AG09319 (cell line): Measurements from ENCODE around the gene LRRC8B.

Experiments used
- DNase-seq: peaks from one replicate; pipeline ENCODE4 v3.0.0-alpha.2; 2010; ENCODE audit warnings: low read depth; ENCODE audit errors: extremely low read depth
- CTCF ChIP-seq: IDR thresholded peaks from 2 replicates; pipeline ENCODE4 v1.5.1; 2011; ENCODE audit warnings: low read depth, mild to moderate bottlenecking, inconsistent platforms, low read length, moderate library complexity

Gene LRRC8B

DNA sequence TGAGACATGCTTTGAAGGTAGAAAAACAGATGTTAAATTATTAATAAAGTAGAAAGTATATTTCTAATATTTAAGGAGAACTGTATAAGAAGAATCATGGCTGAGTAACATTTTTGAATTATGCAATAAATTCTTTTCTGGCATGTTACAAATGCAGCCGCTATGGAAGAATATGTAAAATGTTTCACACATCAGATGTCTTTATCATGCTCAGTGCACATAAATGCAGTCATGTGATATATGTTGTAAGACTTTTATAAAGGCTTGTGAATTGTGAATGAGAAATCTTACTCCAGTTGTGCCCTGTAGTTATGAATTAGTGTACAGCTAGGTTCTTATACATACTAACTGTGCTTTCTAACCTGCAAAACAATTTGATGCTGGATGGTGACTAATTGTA lies 53.5 kb downstream of the LRRC8B start:
- no peak for TF ChIP-seq CTCF
- DNase-seq, result no peak

- DNase-seq, result no peak
- TF ChIP-seq CTCF, result no peak
Measured at GRCh38 chr1:89578946-89579684, 54.5 kb downstream of the LRRC8B start.

GRCh38 chr1:89580036-89580435 lies 55.4 kb downstream of the LRRC8B start:
- no peak for DNase-seq
- TF ChIP-seq CTCF, result no peak

DNA sequence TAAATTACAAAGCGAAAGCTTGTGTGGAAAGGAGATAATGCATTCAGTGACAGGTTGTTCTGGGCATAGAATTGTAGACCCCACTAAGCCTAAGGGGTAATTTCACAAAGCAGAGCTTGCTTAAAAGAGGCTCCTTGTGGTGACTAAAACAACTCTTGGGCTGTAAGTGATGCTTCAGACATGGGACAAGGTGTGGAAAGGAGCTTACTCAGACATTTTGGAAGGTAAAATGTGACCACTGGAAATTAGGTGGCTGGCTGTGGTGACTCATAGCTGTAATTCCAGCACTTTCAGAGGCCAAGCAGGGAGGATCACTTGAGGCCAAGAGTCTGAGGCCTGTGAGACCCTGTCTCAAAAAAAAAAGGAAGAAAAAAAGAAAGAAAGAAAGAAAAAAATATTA lies 57.2 kb downstream of the LRRC8B start:
- no peak for DNase-seq
- TF ChIP-seq CTCF, result no peak

DNA sequence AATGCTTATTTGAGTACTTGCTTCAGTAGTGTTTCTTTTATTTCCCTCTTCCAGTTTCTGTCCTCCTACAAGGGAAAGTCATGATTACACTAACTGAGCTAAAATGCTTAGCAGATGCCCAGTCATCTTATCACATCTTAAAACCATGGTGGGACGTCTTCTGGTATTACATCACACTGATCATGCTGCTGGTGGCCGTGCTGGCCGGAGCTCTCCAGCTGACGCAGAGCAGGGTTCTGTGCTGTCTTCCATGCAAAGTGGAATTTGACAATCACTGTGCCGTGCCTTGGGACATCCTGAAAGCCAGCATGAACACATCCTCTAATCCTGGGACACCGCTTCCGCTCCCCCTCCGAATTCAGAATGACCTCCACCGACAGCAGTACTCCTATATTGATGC lies 57.9 kb downstream of the LRRC8B start:
- no peak for DNase-seq
- no peak for TF ChIP-seq CTCF

GRCh38 chr1:89584211-89584610 lies 59.6 kb downstream of the LRRC8B start:
- no peak for DNase-seq
- TF ChIP-seq CTCF, result no peak

- no peak for TF ChIP-seq CTCF
- DNase-seq, result no peak
Measured at GRCh38 chr1:89584781-89585180, 60.2 kb downstream of the LRRC8B start.
